Body of pancreas (tissue), 4 donors: ENCODE data around the gene GRIK1. TPM values are rescaled to one million over a fixed set of nuclear protein-coding genes. Genes with fewer than 3 reads are reported as not detected.

Experiments
- ATAC-seq: fragments of 150-250 bp; one replicate; pipeline ENCODE4 v1.9.1; 2016
- DNase-seq, 4 donors: peaks; one replicate each; pipeline ENCODE4 v3.0.0-alpha.2; 2019
- H3K27ac ChIP-seq, 4 donors: fragments of 200-600 bp; sonication (generic); 1 replicate in 3 of 4; 2 replicates in 1 of 4; pipeline versions ENCODE4 v1.5.1 to v1.6.1; 2016 to 2019; ENCODE audit warnings: mild to moderate bottlenecking in 1 of 4, mixed read lengths in 1 of 4, moderate library complexity in 1 of 4
- H3K27me3 ChIP-seq, 2 donors: fragments of 200-600 bp; sonication (generic); one replicate each; pipeline ENCODE4 v1.6.0; 2016; ENCODE audit warnings: mild to moderate bottlenecking in 1 of 2
- H3K36me3 ChIP-seq, 2 donors: fragments of 200-600 bp; sonication (generic); replicated peaks in 1 of 2; 2 replicates each; pipeline ENCODE4 v1.5.1; 2016; ENCODE audit warnings: low read depth in 2 of 2; ENCODE audit not compliant: insufficient read depth in 1 of 2
- H3K4me1 ChIP-seq: fragments of 200-600 bp; sonication (generic); one replicate; pipeline ENCODE4 v1.6.0; 2016
- H3K4me3 ChIP-seq, 2 donors: fragments of 200-600 bp; sonication (generic); 1 replicate in 1 of 2; 2 replicates in 1 of 2; pipeline ENCODE4 v1.5.1; 2016 to 2019
- H3K9me3 ChIP-seq, 3 donors: fragments of 200-600 bp; sonication (generic); 1 replicate in 2 of 3; 2 replicates in 1 of 3; pipeline ENCODE4 v1.5.1; 2016
- CTCF ChIP-seq, 7 experiments: fragments of 450-650 bp in 4 of 7; fragments of 200-600 bp in 3 of 7; sonication (generic) in 3 of 7; IDR thresholded peaks; one replicate each; pipeline ENCODE4 v1.5.1; 2016 to 2019; ENCODE audit warnings: antibody characterized with exemption in 7 of 7
- POLR2A ChIP-seq, 3 donors: fragments of 450-650 bp; IDR thresholded peaks; one replicate each; pipeline ENCODE4 v1.6.1; 2016; ENCODE audit warnings: antibody characterized with exemption in 3 of 3, mild to moderate bottlenecking in 2 of 3
- WGBS, 2 donors: methylation state at CpG; one replicate each; pipeline ENCODE4 v1.1.5; 2017; 5-methylcytosine and 5-hydroxymethylcytosine counted together
- intact Hi-C: fragments of 100-400 bp; cut with DNase I; formaldehyde crosslinking; loops from one replicate; pipeline ENCODE4 v1.15.1; 2023
- total RNA-seq, 2 donors: library from RNA; depleted of rRNA; stranded (reverse); fragments of >200 nt; gene quantifications; one replicate each; pipeline ENCODE4 v1.1.0, GENCODE V29; 2016

Gene GRIK1
- total RNA-seq, 2 donors from 2014 or later, result 0.66 TPM; not detected in 1

GRCh38 chr21:29762570-29763082 lies 177.2 kb downstream of the GRIK1 start:
- WGBS, 2 donors, result 33 to 43% methylated on average over 2 of the region's 2 CpGs
- Histone ChIP-seq H3K36me3 (no peaks in the 10 kb centered on the region), H3K27ac (no peak overlapping the region), H3K4me1 (no peaks in the 10 kb centered on the region), H3K9me3 (no peaks in the 10 kb centered on the region), H3K4me3 (no peak overlapping the region), H3K27me3 (no peaks in the 10 kb centered on the region)
- intact Hi-C loops, result no loop called here
- DNase-seq (no peak), ATAC-seq (no peak)
- TF ChIP-seq POLR2A (IDR thresholded peaks at IDR 0.05) (no peak), CTCF (IDR thresholded peaks at IDR 0.05) (no peak)

GRCh38 chr21:29753216-29753615 lies 186.6 kb downstream of the GRIK1 start:
- peaks cover 4% of the 10 kb centered on the region for H3K4me1 ChIP-seq
- H3K4me3 ChIP-seq, result no peak overlapping the region
- H3K27me3 ChIP-seq, result no peaks in the 10 kb centered on the region
- H3K27ac ChIP-seq, result no peak overlapping the region
- TF ChIP-seq POLR2A (IDR thresholded peaks at IDR 0.05) (no peak), CTCF (IDR thresholded peaks at IDR 0.05) (no peak)
- no peak for ATAC-seq
- DNase-seq, result no peak
- H3K36me3 ChIP-seq, result no peaks in the 10 kb centered on the region
- intact Hi-C loops, result no loop called here
- no peaks in the 10 kb centered on the region for H3K9me3 ChIP-seq
- WGBS, 2 donors, result 52 to 66% methylated on average over 3 of the region's 3 CpGs

GRCh38 chr21:29751473-29752185 lies 188.2 kb downstream of the GRIK1 start:
- no peaks in the 10 kb centered on the region for H3K27me3 ChIP-seq
- peaks cover 6% of the 10 kb centered on the region for H3K4me1 ChIP-seq
- TF ChIP-seq POLR2A (IDR thresholded peaks at IDR 0.05) (no peak), CTCF (IDR thresholded peaks at IDR 0.05) (no peak)
- WGBS, 2 donors, result 90 to 91% methylated on average over 7 of the region's 7 CpGs
- no peaks in the 10 kb centered on the region for H3K9me3 ChIP-seq
- H3K4me3 ChIP-seq, result no peak overlapping the region
- DNase-seq (no peak), ATAC-seq (no peak)
- intact Hi-C loops, result no loop called here
- no peak overlapping the region for H3K27ac ChIP-seq
- H3K36me3 ChIP-seq, result no peaks in the 10 kb centered on the region

- Histone ChIP-seq H3K4me1 (peaks cover 6% of the 10 kb centered on the region), H3K36me3 (no peaks in the 10 kb centered on the region), H3K27ac (no peak overlapping the region), H3K27me3 (no peaks in the 10 kb centered on the region), H3K4me3 (no peak overlapping the region), H3K9me3 (no peaks in the 10 kb centered on the region)
- DNase-seq (no peak), ATAC-seq (no peak)
- WGBS, 2 donors, result 90 to 95% methylated on average over 1 of the region's 1 CpG
- intact Hi-C loops, result no loop called here
- TF ChIP-seq POLR2A (IDR thresholded peaks at IDR 0.05) (no peak), CTCF (IDR thresholded peaks at IDR 0.05) (no peak)
Measured at GRCh38 chr21:29749957-29750356, 189.8 kb downstream of the GRIK1 start.

- peaks cover 6% of the 10 kb centered on the region for H3K4me1 ChIP-seq
- no peak for DNase-seq
- ATAC-seq, result no peak
- 96 to 100% methylated on average over 3 of the region's 3 CpGs for WGBS, 2 donors
- TF ChIP-seq CTCF (IDR thresholded peaks at IDR 0.05), result no peak
- H3K27me3 ChIP-seq, result no peaks in the 10 kb centered on the region
- intact Hi-C loops, result no loop called here
- no peaks in the 10 kb centered on the region for H3K9me3 ChIP-seq
- no peaks in the 10 kb centered on the region for H3K36me3 ChIP-seq
- no peak overlapping the region for H3K4me3 ChIP-seq
- peak overlapping the region in 3 of 4 donors; percentile 31 to 69 (median 45) for H3K27ac ChIP-seq
Measured at GRCh38 chr21:29749223-29749622, 190.6 kb downstream of the GRIK1 start.
